ENCODE data around the gene CASP8. TPM values are rescaled to one million over a fixed set of nuclear protein-coding genes. Genes with fewer than 3 reads are reported as not detected.
"Not testable (repeated sequence)": the region's sequence is repeated elsewhere in the genome, so short reads cannot be mapped to it uniquely, and the experiment has no call there.

CASP8 gene
- total RNA-seq, 1 donor from 2014 or later, result 2.8 TPM

DNA sequence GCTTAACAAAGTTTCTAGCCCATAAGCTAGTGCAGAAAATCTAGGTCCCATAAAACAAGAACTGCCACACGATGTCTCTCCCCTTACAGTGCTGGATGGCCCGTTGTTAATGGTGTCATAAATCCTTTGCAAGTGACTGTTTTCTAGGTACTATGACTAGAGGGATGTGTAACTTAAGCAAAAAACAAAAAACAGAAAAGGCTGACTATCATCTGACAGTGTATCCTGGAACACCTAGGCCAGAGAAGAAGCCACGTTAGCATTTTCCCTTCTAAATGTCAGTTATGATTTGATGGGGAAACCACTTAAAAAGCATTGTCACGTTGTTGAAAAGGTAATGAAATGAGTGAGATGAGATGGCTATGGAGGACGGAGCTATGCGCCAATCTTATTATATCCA lies 2.4 kb downstream of the CASP8 start:
- DNase-seq (no peak), ATAC-seq (ENCODE audit: poor library complexity) (no peak)
- intact Hi-C loops (cut with DNase I), result no loop called here

DNA sequence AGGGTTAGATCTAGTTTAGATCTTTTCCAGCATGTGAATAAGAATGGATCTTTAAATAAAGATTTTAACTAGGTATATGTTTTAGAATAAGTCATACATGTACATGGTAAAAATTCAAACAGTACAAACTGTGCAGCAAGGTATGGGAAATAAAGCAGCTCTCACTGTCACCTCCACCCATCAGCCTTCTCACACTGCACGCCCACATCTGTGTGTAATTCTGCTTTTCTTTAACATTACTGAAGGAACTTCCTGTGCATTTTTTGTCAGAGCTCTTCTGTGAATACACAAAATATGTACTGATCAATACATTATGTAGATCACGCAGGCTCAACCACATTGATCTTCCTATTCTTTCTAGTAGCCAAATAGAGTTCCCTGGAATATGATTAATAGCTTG lies 3.4 kb downstream of the CASP8 start:
- DNase-seq (no peak), ATAC-seq (ENCODE audit: poor library complexity) (no peak)
- intact Hi-C loops (cut with DNase I), result no loop called here

DNA sequence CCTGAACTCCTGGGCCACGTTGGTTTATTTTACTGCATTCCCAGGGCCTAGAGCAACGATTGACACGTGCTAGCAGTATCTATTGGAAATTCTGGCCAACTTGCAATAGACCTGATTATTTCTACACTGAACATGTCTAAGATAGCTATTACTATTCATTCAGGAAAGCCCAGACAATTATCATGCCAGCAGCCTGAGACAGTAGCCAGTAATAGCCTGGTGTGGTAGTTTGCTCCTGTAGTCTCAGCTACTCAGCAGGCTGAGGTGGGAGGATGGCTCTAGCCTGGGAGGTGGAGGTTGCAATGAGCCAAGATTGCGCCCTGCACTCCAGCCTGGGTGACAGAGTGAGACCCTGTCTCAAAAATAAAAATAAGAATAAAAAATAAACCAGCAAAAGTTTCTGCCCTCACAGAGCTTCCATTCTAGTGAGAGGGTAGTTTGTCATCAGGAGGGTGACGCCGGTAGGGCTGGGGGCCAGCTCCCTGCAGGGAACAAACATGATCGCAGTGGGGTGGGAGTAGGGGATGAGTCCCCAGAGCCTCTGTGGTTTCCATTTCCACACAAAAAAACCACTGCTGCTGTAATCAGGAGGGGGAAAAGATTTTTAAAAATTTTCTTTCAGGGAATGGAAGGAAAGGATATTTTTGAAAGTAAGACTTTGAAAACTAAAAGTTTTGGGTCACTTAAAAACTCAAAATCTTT lies 4.3 kb downstream of the CASP8 start:
- intact Hi-C loops (cut with DNase I), result no loop called here

DNA sequence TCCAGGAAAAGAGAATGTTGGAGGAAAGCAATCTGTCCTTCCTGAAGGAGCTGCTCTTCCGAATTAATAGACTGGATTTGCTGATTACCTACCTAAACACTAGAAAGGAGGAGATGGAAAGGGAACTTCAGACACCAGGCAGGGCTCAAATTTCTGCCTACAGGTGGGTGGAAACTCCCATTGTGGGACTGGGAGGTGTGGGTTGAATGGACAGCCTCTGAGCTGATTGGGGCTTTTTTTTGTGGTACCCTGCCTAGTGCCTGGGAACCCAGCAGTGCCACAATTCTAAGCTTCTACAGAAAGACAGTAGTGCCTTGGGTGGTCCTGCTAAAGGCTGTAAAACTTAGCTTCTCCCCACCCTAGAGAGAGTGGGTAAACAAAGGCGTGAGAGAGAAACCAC lies 6.3 kb downstream of the CASP8 start:
- intact Hi-C loops (cut with DNase I), result no loop called here
- DNase-seq (no peak), ATAC-seq (ENCODE audit: poor library complexity) (no peak)

More for the DNA sequence above, 4.3 kb downstream of the CASP8 start:
- DNase-seq, result no peak
- no peak for ATAC-seq (ENCODE audit: poor library complexity)

DNA sequence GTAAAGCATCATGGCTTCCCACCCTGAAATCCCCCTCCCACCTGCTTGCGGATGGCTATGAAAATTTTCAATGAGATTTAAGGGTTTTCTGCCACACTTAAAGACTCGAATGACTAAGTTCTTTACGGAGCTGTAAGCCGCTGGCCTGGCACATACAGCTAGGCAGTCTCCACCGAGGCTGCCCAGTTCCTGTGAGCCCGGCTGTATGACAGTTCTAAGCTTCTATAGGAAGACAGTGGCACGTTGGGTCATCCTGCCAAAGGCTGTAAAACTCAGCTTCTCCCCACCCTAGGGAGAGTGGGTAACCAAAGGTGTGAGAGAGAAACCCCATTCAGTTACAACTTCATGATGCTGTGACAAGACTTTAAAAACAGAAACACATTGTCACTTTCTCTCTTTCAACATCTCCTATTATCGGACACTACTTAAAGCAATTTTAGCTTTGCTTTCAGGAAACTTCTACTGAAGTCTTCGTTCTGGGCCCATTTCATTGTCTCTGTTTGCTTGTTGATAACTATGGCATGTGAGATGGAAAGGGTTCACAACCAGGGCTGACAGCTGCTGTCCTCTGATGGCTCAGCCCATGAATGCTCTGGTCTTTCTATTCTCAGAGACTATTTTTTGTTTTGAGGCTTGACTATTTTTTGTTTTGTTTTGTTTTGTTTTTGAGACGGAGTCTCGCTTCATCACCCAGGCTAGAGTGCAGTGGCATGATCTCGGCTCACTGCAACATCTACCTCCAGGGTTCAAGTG lies 7.1 kb downstream of the CASP8 start:
- no peak for ATAC-seq (ENCODE audit: poor library complexity)
- intact Hi-C loops (cut with DNase I), result no loop called here
- no peak for DNase-seq

DNA sequence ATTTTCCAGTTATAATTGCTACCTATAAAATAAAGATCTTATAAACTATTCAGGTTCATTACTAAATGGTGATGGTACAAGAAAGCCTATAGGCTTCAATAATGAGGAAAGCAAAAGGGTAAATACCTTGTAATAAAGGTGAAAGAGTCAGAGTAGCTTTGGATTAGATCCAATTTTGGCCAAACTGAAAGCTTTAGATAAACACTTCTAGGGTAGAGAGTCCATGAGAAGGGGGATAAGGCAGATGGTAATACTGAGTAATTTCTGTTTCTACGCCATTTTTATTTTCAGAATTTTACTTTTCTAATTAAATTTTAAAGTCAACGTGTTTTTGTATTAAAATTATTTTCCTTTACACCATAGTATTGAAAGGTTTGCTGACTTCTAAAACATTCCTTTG lies 9.4 kb downstream of the CASP8 start:
- no peak for DNase-seq
- ATAC-seq (ENCODE audit: poor library complexity), result no peak
- intact Hi-C loops (cut with DNase I), result no loop called here

DNA sequence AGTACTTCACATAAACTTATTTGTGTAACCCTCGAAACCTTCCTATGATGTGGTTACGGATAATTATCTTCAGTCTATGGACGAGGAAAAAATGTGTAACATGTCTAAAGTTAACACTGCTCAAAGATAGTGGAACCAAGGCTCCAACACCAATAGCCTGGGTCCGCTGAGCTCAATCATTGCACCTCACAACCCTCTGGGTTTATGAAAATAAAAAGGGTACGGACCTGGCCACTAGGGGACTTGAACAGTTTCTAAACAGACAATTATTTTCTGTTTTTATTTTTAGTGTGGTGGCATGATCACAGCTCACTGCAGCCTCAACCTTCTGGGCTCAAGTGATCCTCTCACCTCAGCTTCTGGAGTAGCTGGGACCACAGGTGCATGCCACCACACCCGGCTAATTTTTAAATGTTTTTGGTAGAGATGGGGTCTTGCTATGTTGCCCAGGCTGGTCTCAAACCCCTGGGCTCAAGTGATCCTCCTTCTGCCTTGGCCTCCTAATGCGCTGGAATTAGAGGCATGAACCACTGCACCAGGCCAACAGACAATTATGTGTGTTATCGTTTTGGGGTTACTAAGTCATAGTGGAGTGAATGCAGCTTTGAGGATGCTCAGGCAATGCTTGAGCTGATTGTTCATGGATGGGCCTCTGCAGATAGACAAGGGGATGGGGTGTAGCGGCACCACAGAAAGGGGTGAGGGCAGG lies 10.1 kb downstream of the CASP8 start:
- intact Hi-C loops (cut with DNase I), result no loop called here
- DNase-seq, result no peak
- ATAC-seq (ENCODE audit: poor library complexity), result no peak

DNA sequence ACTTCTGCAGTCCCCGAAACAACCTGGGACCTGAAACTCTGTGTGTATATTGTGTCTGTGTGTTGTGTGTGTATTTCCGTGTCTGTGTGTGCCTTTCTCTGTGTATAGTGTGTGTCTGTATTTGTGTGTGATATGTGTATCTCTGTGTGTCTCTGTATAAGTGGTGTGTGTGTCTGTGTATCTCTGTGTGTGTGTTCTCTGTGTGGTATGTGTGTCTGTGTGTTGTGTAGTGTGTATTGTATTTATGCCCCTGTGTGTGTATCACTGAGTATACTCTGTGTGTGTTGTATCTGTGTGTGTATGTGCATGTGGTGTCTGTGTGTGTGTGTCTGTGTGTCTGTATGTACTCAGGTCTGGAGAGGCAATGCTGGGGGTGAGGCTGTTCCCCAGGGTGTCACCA lies 11.6 kb downstream of the CASP8 start:
- intact Hi-C loops (cut with DNase I), result no loop called here
- ATAC-seq (ENCODE audit: poor library complexity) (no peak), DNase-seq (no peak)

DNA sequence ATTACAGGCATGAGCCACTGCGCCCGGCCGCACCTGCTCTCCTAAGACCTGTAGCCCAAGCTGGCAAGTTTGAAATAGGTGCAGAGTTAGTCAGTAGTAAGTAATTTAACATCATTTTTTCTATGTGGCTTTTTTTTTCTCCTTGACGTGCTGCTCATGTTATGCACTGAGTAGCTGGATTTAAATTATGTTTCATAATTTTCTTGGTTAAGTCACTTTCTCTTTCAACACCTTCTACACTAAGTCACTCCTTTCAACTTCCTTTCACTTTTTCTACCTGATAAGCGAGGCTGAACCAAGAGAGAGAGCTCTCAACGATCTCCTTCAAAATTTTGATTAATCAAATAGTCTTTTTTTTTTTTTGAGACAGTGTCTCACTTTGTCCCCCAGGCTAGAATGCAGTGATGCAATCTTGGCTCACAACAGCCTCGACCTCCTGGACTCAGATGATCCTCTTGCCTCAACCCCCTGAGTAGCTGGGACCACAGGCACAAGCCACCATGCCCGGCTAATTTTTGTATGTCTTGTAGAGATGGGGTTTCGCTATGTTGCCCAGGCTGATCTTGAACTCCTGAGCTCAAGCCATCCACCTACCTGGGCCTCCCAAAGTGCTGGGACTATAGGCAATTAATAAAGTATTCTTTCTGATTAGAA lies 13.1 kb downstream of the CASP8 start:
- no peak for DNase-seq
- intact Hi-C loops (cut with DNase I), result no loop called here
- ATAC-seq (ENCODE audit: poor library complexity), result no peak

DNA sequence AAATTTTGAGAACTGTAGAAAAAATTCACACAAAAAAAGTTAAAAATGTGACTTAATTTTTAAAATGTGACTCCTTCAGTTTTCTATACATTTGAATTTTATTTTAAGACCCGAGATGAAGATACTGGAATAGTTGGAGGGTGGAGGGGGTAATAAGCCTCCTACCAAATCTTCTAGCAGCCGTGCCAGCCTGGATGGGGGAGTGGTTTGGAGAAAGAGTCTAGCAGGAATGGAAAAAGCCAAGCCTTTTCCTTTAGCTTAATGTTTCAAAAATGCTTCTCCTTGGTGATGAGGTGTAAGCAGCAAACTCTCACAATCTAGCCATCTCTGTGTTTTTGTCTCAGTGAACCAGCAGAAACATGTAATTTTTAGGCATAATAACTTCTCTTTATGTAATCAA lies 14.7 kb downstream of the CASP8 start:
- ATAC-seq (ENCODE audit: poor library complexity), result no peak
- DNase-seq, result no peak
- intact Hi-C loops (cut with DNase I), result no loop called here

DNA sequence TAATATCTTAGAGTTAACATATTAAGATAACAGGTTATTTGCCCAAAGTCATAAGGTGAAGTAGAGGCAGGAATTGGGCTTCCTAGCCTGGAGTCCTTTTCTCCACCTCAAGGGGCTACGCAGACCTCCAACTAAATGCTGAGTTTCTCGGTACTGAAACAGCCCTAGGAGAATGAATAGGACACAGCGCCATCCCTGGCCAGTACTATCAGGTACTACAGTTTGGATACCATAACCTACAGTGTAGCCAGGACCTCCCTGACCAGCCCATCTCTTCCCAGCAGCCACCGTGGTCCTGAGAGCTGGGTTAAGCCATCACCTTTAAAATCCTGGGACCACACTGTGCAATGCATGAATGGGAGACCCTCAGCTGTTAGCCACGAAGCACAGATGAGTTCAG lies 15.7 kb downstream of the CASP8 start:
- DNase-seq (no peak), ATAC-seq (ENCODE audit: poor library complexity) (no peak)
- intact Hi-C loops (cut with DNase I), result no loop called here

DNA sequence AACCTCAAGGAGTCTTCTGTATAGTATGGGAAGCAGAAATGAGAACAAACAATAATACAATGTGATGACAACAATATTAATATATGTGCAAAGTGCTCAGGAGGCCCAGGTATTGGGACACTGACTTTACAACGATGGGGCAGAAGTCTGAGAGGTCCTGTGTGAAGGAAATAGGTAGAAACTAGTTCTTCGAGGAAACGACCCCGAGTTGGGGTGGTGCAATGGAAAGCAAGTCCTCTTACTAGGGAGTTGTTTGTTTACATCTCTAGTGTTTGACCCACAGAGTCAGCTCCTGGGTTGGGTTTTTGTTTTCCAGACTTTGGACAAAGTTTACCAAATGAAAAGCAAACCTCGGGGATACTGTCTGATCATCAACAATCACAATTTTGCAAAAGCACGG lies 16.2 kb downstream of the CASP8 start:
- intact Hi-C loops (cut with DNase I), result no loop called here
- ATAC-seq (ENCODE audit: poor library complexity), result no peak
- DNase-seq, result no peak

DNA sequence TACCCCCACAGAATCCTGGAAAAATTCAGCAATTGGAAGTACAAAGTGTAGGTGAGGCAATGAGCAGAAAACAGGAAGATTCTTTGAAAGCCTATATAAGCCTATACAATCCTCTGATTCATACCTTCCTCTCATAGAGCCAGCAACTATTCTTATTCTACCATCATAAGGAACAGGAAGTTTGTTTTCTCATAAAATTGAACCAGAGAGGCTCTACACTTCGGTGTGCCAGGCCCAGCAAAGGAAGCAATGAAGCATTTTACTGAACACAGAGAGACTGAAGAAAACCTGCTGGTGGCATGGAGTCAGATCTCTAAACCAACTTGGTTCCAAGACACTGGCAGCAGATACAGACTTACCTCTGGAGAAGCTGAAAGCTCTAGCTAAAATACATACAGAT lies 18.7 kb downstream of the CASP8 start:
- intact Hi-C loops (cut with DNase I), result no loop called here
- DNase-seq (no peak), ATAC-seq (ENCODE audit: poor library complexity) (no peak)

DNA sequence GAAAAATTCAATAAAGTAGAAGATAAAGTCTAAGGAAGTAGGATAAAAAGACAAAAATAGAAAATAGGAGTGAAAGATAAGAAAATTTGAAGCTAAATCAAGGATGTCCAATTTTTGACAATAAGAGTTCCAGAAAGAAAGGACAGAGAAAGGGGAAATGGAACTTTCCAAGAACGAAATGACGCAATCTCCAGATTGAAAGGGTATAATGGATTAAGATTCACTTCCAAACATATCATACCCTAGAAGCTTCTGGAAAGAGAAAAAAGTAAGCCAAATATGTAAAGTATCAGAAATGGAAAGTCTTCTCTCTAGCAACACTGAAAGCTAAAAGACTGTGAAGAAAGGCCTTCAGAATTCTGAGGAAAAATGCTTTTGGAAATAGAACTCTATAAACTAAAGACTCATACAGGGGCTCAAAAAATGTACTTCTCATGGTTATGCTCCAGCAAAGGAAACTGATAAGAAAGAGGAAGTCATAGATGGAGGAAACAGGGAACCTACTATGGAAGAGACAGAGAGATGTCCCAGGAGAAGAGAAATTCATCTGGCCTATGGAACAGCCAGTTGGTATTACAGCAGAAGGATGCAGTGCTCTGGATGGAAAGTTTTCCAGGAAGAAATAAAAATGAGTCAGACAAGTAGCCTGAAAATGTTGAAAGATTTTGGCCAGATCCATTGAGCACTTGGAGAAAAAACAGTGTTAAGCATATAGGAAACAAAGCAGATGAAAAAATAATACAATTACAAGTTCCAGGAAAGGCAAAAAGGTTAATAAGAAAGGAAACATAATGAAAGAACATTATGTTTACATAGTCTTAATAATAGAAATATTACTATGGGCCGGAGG lies 20.1 kb downstream of the CASP8 start:
- intact Hi-C loops (cut with DNase I), result no loop called here
- ATAC-seq (ENCODE audit: poor library complexity) (no peak), DNase-seq (no peak)

DNA sequence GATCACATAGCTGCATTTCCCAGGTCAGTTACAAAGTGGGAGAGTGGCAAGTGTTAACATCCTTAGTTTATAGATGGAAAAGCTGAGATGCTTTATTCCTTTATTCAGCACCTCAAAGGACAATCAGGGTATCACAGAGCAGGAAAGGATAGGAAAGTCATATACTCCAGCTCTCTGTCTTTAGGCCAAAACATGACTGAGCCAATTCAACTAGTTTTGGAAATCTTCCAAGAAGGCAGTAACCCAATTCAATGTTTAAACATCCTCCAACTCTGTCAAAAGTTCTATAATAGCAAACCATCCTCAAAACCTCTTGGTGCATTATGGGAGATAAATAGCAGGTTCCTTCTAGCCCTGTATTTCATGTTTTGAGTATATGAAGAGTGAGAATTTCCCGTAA lies 25.2 kb downstream of the CASP8 start:
- intact Hi-C loops (cut with DNase I), result no loop called here
- DNase-seq (no peak), ATAC-seq (ENCODE audit: poor library complexity) (no peak)

DNA sequence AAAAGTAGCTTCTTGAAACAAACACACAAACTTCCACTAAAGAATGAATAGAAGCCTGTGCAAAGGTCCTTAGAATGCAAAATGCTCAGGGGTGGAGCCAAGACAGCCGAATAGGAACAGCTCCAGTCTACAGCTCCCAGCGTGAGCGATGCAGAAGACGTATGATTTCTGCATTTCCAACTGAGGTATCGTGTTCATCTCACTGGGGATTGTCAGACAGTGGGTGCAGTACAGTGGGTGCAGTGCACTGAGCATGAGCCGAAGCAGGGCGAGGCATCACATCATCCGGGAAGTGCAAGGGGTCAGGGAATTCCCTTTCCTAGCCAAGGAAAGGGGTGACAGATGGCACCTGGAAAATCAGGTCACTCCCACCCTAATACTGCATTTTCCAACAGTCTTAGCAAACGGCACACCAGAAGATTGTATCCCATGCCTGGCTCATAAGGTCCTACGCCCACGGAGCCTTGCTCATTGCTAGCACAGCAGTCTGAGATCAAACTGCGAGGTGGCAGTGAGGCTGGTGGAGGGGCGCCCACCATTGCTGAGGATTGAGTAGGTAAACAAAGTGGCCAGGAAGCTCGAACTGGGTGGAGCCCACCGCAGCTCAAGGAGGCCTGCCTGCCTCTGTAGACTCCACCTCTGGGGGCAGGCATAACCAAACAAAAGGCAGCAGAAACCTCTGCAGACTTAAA lies 30.3 kb downstream of the CASP8 start:
- intact Hi-C loops (cut with DNase I); ATAC-seq (ENCODE audit: poor library complexity); DNase-seq: not testable (repeated sequence)

DNA sequence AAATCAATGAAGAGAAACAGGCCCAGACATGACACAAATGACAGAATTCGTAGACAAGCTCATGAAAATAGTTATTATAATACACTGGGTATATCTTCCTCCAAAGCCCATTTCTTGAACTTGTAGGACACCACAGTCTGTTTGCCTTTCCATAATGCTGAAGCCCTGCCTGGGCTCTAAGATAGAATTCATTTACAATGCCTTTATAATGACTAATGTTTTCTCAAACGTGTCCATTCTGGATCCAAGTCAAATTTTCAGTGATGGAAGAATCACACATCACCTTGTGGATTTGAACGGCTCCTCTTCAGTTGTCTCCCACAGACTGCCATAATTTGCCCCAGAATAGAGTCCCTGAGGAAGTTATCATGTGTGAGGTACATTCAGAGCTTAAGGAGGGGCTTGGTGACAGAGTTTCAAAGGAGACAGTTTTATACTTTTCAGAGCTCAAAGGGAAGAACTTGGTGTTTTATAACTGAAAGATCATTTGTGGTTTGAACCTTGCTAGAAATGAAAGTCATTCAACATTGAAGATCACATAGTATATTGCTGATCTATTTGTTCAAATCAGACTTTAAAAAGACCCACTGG lies 38.2 kb downstream of the CASP8 start:
- no peak for ATAC-seq (ENCODE audit: poor library complexity)
- intact Hi-C loops (cut with DNase I), result no loop called here
- no peak for DNase-seq

DNA sequence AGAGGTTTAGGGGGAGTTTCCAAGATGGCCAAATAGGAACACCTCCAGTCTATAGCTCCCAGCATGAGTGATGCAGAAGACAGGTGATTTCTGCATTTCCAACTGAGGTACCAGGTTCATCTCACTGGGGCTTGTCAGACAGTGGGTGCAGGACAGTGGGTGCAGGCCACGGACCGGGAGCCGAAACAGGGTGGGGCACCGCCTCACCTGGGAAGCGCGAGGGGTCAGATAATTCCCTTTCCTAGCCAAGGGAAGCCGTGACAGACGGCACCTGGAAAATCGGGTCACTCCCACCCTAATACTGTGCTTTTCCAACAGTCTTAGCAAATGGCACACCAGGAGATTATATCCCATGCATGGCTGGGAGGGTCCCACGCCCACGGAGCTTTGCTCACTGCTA lies 39.6 kb downstream of the CASP8 start:
- intact Hi-C loops (cut with DNase I); ATAC-seq (ENCODE audit: poor library complexity): not testable (repeated sequence)

More for the DNA sequence above, 39.6 kb downstream of the CASP8 start:
- DNase-seq, result not testable (repeated sequence)

All from Right ventricle myocardium superior (tissue), 1 donor.